LHCN-M2 (cell line): Measurements from ENCODE around the gene LRP6. TPM values are rescaled to one million over a fixed set of nuclear protein-coding genes. Genes with fewer than 3 reads are reported as not detected.
"Not testable (repeated sequence)": the region's sequence is repeated elsewhere in the genome, so short reads cannot be mapped to it uniquely, and the experiment has no call there.

Experiments used
- DNase-seq: peaks from one replicate; pipeline ENCODE4 v3.0.0-alpha.2; 2012; ENCODE audit warnings: low read depth
- total RNA-seq: library from RNA; depleted of rRNA; stranded (reverse); fragments of >200 nt; gene quantifications from 2 replicates; pipeline ENCODE4 v1.2.3, GENCODE V29; 2014

LRP6 gene
- total RNA-seq, 1 experiment from 2014 or later, result 10.3 TPM

DNA sequence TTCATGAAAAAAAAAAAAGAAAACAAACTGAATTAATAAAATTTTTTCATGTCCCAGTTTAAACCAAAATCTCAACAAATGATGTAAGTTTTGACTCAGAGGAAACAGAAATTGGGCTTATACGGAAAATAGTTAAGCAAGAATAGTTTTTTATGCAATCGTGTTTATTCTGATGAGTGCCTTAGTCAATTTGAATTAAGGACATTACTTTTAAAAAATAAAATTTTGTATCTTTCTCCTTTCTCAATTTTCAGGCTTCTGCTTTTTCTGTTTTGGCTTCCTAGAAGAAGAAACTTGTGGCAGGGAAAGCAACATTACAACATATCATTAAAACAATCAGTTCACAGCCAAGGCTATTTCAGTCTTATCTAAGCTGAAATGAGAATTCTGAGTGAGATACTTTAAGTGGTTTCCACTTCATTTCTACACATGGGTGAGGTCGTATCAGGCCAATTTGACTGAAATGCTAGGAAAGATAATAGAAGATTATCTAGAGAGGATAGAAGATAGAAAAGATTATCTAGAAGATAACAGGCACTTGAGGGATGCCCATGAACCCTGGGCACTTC lies 143.7 kb downstream of the LRP6 start:
- no peak for DNase-seq

- no peak for DNase-seq
Observed at GRCh38 chr12:12121061-12121460, 145.8 kb downstream of the LRP6 start.

- no peak for DNase-seq
Observed at GRCh38 chr12:12116677-12117076, 150.2 kb downstream of the LRP6 start.

DNA sequence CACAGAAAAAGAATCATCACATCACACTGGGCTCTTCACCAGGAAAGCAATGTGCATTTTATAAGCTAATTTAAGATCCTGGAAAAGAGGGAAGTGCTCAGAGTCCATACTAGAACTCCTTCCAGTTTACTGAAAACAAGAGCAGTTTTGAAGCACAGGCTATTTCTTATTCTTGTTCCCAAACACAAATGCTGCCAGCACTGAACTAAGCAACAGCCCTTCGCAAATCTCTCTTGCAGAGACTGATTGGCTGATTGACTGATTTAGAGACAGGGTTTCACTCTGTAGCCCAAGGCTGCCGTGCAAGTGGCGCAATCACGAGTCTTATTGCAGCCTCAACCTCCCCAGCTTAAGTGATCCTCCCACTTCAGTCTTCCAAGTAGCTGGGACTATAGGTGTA lies 151.3 kb downstream of the LRP6 start:
- no peak for DNase-seq

DNA sequence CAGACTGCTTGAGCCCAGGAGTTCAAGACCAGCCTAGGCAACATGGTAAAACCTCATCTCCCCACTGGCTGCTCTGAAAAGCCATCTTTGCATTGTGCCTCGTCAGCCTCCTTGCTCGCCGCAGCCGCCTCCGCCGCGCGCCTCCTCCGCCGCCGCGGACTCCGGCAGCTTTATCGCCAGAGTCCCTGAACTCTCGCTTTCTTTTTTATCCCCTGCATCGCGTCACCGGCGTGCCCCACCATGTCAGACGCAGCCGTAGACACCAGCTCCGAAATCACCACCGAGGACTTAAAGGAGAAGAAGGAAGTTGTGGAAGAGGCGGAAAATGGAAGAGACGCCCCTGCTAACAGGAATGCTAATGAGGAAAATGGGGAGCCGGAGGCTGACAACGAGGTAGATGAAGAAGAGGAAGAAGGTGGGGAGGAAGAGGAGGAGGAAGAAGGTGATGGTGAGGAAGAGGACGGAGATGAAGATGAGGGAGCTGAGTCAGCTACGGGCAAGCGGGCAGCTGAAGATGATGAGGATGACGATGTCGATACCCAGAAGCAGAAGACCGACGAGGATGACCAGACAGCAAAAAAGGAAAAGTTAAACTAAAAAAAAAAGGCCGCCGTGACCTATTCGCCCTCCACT lies 155.8 kb downstream of the LRP6 start:
- DNase-seq, result not testable (repeated sequence)

GRCh38 chr12:12108441-12109058 lies 158.3 kb downstream of the LRP6 start:
- no peak for DNase-seq

DNA sequence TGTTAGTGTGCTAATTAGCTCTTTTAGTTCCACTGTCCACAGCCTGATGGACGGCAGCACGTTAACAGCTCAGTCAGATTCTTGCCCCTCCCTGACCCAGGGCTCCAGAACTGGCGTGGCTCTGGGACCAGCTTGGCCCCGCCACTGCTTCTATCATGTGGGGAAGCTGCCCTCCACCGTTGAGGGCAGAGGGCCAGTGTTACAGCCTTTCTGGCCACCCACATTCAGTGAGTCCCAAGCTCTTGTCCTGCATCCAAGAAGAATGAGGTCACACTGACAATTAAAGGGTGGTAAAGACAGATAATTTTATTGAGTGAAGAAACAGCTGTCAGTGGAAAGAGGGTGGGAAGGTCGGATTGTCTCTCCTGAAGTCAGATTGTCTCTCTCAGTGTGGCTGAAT lies 159.2 kb downstream of the LRP6 start:
- no peak for DNase-seq

- no peak for DNase-seq
Observed at GRCh38 chr12:12099102-12099501, 167.7 kb downstream of the LRP6 start.

- no peak for DNase-seq
Observed at GRCh38 chr12:12098691-12099015, 168.2 kb downstream of the LRP6 start.

DNA sequence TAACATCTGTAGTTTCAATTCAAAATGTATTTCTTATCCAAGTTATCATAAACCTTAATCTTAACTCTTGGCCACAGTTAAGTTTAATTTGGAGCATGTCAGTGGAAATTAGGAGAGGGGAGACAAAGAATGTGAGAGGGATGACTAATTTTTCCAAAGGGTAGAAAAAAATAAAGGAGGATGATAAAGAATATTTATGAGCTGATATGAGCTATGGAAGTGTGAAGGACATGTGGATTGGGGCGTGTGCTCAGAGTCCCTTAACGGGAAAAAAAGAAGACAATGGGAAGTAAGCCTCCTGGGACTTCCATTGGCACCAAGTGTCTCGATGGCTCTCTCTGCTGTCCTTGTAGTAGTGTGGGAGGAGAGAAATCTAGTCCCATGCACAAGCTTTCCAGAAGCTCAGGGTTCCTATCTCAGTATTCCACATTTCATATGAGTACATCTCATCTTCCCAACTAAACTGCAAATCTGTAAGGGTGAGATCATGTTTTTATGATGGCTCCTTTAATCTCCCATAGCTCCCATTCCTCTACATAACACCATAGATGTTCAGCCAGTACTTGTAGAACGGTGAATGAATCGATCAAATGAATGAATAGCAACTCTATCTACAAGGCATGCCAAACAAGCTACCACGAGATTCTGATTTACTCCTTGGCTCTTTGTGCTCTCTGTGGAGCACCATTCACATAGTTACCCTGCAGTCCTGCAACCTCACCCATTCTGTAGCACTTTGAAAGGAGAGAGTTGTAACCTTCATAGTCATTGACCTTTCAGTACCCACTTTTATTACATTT lies 168.8 kb downstream of the LRP6 start:
- no peak for DNase-seq

DNA sequence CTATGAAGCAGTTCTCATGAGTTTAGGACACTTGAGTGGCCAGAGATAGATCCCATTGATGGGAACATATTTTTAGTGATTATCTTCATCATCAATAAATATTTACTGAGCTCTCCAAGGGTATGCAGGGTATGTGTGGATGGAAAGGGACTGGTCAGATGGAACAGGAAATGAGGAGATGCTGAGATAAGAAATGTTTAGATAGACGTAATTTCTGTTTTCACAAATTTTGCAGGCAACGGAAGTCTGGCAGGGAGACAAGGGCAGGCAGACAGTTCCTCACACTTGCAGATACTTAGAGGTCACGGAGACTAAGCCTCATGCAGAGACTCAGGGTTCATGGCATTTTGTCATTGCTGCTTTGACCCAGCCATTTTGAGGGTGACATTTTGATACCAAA lies 171.8 kb downstream of the LRP6 start:
- no peak for DNase-seq

- no peak for DNase-seq
Observed at GRCh38 chr12:12094481-12094880, 172.4 kb downstream of the LRP6 start.

GRCh38 chr12:12091977-12092663 lies 174.7 kb downstream of the LRP6 start:
- no peak for DNase-seq

DNA sequence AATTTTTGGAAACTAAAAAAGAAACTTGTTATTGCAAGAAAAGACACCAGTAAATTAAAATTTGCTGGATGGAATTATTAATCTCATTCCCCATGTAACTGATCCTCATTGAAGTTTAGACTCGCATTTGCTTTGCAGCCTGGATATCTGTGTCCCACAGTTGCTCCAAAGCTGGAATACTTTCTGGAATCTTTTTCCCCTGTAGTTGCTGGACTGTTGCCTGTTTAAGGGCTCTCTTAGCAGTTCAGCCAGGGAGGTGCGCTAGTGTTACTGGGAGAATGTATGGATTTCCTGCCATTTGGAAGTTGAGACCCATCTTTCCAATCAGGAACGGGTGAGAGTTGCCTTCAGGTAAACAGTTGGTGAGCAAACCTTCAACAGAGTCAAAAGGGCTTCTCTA lies 175.8 kb downstream of the LRP6 start:
- no peak for DNase-seq

DNA sequence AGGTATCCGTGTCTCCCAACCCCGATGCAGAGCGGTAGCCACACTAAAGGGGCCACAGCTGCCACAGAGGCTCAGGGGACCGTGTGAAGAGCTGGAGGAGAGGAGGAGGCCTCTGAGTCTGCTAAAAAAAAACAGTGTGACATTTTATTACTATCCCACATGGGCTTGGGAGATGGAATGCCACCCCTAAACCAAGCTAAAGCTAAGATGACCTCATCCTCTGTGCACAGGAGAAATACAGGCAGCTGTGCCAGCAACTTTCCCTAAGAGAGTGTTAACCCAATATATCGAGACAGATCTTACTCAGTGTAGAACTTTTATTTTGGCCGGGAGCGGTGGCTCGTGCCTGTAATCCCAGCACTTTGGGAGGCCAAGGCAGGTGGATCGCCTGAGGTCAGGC lies 178.1 kb downstream of the LRP6 start:
- DNase-seq, result no peak

DNA sequence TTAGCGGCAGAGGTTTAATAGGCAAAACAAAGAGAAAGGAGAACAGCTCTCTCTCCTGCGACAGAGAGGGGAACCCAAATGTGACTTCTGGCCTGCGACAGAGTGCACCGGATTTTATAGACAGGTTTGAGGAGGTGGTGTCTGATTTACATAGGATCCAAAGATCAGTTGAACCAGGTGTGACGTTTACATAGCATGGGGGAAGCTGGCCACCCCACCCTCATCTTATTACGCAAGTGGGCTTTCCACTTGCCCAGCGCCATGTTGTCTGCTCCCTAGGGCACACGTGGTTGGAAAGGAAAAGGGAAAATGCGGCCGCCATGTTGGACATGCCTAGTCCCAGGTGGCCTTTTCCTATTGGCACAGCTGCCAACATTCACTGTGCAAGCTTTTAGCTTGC lies 178.7 kb downstream of the LRP6 start:
- DNase-seq, result no peak

- no peak for DNase-seq
Observed at GRCh38 chr12:12087693-12088034, 179.2 kb downstream of the LRP6 start.

DNA sequence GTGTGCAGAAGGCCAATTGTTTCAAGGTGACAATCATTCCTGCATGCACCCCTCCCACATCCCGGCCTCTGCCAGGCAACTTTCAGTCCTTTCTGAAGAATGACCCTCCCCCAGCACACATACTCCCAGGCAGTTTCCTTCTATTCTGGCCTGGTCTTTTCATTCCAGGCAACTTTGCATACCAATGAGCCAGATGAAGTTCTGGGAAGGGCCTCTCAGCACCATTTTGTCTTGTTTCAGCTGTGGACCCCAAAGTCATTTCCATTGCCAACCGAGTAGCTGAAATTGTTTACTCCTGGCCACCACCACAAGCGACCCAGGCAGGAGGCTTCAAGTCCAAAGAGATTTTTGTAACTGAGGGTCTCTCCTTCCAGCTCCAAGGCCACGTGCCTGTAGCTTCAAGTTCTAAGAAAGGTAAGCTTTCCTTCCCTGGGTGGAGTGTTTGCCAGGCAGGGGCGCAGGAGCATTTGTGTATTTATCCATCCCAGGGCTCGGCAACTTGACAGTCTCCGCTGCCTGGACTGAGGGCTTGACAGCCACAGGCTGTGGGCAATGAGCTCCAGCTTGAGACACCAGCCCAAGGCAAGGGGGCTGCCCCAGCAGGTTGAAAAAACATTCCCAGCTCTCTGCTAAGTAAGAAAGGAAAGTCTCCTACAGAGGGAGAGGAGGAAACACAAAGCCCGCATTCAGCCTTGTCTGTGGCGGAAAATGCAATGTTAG lies 179.7 kb downstream of the LRP6 start:
- DNase-seq, result no peak

DNA sequence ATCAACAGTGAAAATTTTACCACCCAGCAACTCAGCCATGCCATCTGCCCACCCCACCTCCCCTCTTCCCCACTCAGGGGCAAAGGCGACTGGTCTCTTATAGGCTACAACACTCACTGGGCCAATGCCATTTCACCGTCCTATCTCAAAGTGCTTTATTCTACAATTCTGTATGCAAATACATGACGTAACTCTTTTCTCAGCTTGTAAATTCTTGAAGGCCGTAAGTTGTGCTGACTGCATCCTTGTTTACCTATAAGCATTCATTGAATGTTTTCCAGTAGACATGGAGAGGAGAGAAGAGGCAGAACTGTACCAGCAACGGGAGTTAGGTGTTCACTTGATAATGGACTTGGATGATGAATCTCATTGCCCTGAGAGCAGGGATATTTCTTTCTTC lies 180.5 kb downstream of the LRP6 start:
- DNase-seq, result no peak

GRCh38 chr12:12083688-12084087 lies 183.2 kb downstream of the LRP6 start:
- no peak for DNase-seq

DNA sequence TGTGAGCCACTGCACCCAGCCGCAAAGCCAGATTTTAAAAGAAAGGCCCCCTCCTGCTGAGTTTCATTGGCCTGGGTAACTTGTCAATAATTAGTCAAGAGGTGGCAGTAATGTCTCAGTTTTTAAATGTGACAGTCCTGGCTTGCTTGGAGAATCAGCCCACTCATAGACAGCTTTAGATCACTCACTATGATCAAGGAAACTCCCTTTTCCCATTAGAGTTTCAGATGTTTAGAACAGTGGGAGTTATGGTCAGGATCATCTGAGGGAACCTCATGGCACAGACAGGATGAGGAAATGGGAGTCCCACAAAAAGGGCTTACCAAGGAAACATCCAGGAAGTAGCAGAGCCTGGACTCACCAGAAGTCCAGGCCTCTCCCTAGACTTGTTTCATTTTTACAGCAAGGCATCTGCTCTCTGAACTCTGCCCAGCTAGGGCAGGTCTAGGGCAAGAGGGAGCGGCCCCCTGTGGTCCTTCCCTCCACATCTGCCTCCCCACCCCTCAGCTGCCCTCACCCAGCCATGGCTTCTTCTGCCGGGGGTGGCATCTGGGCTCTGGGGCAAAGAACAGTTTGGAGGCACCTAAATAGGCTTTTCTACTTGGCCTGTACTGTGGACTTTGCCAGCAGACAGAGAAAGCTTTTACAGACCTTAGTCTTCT lies 184.9 kb downstream of the LRP6 start:
- DNase-seq, result peak; percentile 52
